ENCODE data around the gene INSC. TPM values are rescaled to one million over a fixed set of nuclear protein-coding genes. Genes with fewer than 3 reads are reported as not detected.
A peak's percentile ranks its signal among the peaks of the same experiment; 100 is the strongest.

The INSC gene
- total and polyA plus RNA-seq, 2 of the 4 experiments (the other 2 are of a cell fraction): 0.53 to 1.4 TPM

- TF ChIP-seq, protein P1, sequence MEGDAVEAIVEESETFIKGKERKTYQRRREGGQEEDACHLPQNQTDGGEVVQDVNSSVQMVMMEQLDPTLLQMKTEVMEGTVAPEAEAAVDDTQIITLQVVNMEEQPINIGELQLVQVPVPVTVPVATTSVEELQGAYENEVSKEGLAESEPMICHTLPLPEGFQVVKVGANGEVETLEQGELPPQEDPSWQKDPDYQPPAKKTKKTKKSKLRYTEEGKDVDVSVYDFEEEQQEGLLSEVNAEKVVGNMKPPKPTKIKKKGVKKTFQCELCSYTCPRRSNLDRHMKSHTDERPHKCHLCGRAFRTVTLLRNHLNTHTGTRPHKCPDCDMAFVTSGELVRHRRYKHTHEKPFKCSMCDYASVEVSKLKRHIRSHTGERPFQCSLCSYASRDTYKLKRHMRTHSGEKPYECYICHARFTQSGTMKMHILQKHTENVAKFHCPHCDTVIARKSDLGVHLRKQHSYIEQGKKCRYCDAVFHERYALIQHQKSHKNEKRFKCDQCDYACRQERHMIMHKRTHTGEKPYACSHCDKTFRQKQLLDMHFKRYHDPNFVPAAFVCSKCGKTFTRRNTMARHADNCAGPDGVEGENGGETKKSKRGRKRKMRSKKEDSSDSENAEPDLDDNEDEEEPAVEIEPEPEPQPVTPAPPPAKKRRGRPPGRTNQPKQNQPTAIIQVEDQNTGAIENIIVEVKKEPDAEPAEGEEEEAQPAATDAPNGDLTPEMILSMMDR (conservative IDR thresholded peaks at IDR 0.05; ENCODE audit: low read depth, low read length): no peak
These were observed 75.1 kb downstream of the INSC start (continued) for GRCh38 chr11:15189641-15190365.

DNA sequence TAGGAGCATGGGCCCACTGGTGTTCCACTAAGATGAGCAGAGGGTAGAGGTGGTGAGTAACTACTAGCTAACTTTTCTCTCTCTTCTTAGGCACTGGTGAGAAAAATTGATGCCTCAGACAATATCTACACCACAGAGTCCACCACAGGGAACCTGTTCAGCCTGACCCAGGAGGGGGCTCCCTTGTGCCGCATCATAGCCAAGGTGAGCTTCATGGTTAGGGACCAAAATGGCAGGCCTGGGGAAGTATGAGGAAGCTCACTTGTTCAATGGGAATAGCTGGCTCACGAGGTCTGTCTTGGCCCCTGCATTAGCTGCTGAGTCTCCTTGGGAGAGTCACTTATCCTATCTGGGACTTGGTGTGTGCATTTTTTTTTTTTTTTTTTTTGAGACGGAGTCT, 75.9 kb downstream of the INSC start:
- Histone ChIP-seq H3K56ac (ENCODE audit: extremely low read depth, insufficient read depth, low read length) (no peak overlapping the region), H3K4ac (ENCODE audit: low read depth, low read length) (no peak overlapping the region), H3K14ac (replicated peaks; ENCODE audit: low read depth, low read length) (no peak overlapping the region), H3K4me1 (ENCODE audit: control insufficient read depth, insufficient read depth, low read length) (peaks cover 11% of the 10 kb centered on the region), H3K27me3 (ENCODE audit: control insufficient read depth, insufficient read depth, low read length) (no peaks in the 10 kb centered on the region), H2AFZ (replicated peaks; ENCODE audit: low read length, poor library complexity) (no peak overlapping the region), H4K91ac (ENCODE audit: insufficient read depth, low read depth, low read length) (no peak overlapping the region), H2BK20ac (ENCODE audit: low read depth, low read length) (no peak overlapping the region), H3K18ac (ENCODE audit: low read depth, low read length) (no peak overlapping the region), H3K9me3 (ENCODE audit: control insufficient read depth, insufficient read depth, low read length) (no peaks in the 10 kb centered on the region), H3K9me1 (ENCODE audit: insufficient read depth, low read length) (peaks cover 9% of the 10 kb centered on the region; the same call in 1 of the 2 replicates), H3K4me2 (ENCODE audit: low read depth, low read length) (no peak overlapping the region), H4K5ac (ENCODE audit: low read depth, low read length) (no peak overlapping the region), H3K27ac (ENCODE audit: insufficient read depth, low read length) (no peak overlapping the region), H3K23ac (ENCODE audit: low read depth, low read length) (no peak overlapping the region), H3K36me3 (ENCODE audit: control insufficient read depth, insufficient read depth, low read length) (no peaks in the 10 kb centered on the region; the same call in 1 of the 2 replicates), H4K8ac (ENCODE audit: low read depth in 2 of 2, low read length in 2 of 2) (no peak overlapping the region), H3K9ac (ENCODE audit: low read depth, low read length) (no peak overlapping the region), H2AK9ac (replicated peaks; ENCODE audit: low read depth, low read length, poor library complexity) (no peak overlapping the region), H2BK120ac (ENCODE audit: low read depth, low read length) (no peak overlapping the region), H2BK15ac (ENCODE audit: low read depth, low read length) (no peak overlapping the region), H4K20me1 (ENCODE audit: insufficient read depth, low read length) (no peaks in the 10 kb centered on the region), H2AK5ac (ENCODE audit: low read depth, low read length) (0 out of 2 replicates have a peak overlapping the region, but pooled peaks have one; percentile 33), H3K79me1 (ENCODE audit: low read depth in 1 of 2, low read length in 2 of 2) (no peaks in the 10 kb centered on the region), H2BK5ac (ENCODE audit: low read depth, low read length, poor library complexity, severe bottlenecking) (no peak overlapping the region), H3K4me3 (ENCODE audit: insufficient read depth, low read depth, low read length) (no peak overlapping the region)
- CTCF ChIA-PET: no interaction called here
- BruUV-seq (replicated peaks): no TSS peak
- intact Hi-C loops (cut with micrococcal nuclease) (loop anchor here (10.0 kb wide), 1 partner anchor 666 kb away; the partner anchor contains the start of gene PSMA1), dilution Hi-C loops (cut with HindIII; ENCODE audit: low sequenced_read_pairs, unreplicated experiment) (no loop called here), in situ Hi-C loops (cut with MboI; ENCODE audit: low sequenced_read_pairs) (no loop called here)
- no CpG with 5 or more reads among the region's 3 CpGs for WGBS, 2 experiments (ENCODE audit: extremely low coverage in 2 of 2, insufficient read length in 1 of 2)
- no peak for TF ChIP-seq POLR2A (IDR thresholded peaks at IDR 0.05; ENCODE audit: low read depth, low read length)
- no peak for TF ChIP-seq FOS (IDR thresholded peaks at IDR 0.05; ENCODE audit: low read depth, low read length)
- no peak for TF ChIP-seq USF2 (IDR thresholded peaks at IDR 0.05; ENCODE audit: low read depth, low read length)
- no peak for TF ChIP-seq RCOR1 (IDR thresholded peaks at IDR 0.05; ENCODE audit: insufficient replicate concordance, low read length)
- no peak for TF ChIP-seq RAD21 (IDR thresholded peaks at IDR 0.05; ENCODE audit: low read length)
- no peak for TF ChIP-seq SMC3 (IDR thresholded peaks at IDR 0.05; ENCODE audit: low read depth, low read length)
- TF ChIP-seq MAFK (IDR thresholded peaks at IDR 0.05; ENCODE audit: low read depth, low read length): no peak
- TF ChIP-seq NFE2L2 (IDR thresholded peaks at IDR 0.05; ENCODE audit: low read depth, low read length): no peak
- no peak for TF ChIP-seq CHD1 (IDR thresholded peaks at IDR 0.05; ENCODE audit: low read depth, low read length)
- ATAC-seq (ENCODE audit: low read depth): no peak
- no peak for DNase-seq
- POLR2A ChIA-PET (ENCODE audit: unreplicated experiment): no interaction called here
